ENCODE results near the gene IRF9. TPM values are rescaled to one million over a fixed set of nuclear protein-coding genes. Genes with fewer than 3 reads are reported as not detected.

Gene IRF9
- total RNA-seq, 1 experiment from 2014 or later: 27.6 TPM

DNA sequence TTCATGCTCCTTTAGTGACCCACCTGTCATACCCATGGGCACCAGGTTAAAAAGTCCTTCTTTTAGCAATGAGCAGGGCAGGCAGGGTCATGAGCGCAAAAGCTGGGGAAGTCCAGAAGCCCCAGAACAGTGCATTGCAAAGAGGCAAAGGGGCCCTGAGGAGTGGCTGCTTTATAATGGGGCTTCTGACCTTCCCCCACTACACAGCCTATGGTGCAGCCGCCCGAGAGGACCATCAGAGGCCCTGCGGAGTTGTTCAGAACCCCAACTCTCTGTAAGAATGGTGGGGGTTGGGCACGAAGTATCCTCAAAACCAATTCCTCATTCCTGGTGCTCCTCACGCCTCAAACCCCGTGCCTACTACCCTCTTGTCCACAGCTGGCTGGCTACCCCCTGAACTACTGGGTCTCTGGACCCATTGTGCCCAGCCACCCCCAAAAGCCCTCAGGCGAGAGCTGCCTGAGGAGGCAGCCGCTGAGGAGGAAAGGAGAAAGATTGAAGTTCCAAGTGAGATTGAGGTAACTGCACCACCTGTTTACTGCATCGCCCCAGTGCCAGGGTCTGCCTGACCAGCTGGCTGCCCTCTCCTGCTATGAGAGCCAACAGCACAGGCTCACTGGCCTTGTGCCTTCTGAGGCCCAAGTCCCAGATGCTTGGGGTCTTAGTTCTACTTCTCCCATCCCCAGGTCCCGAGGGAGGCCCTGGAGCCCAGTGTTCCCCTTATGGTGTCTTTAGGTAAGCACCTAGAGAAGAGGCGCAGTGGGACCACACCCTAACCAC, 17.5 kb downstream of the IRF9 start:
- H2BK20ac ChIP-seq (ENCODE audit: low read depth, low read length, poor library complexity, severe bottlenecking): no peak overlapping the region
- H3K79me1 ChIP-seq (ENCODE audit: insufficient read depth, low read depth, low read length, poor library complexity, severe bottlenecking): no peaks in the 10 kb centered on the region
- no peak overlapping the region for H2AK5ac ChIP-seq (ENCODE audit: insufficient read length, low read length)
- H3K4me1 ChIP-seq (ENCODE audit: insufficient read depth, low read length): no peaks in the 10 kb centered on the region
- no peak overlapping the region for H3K23ac ChIP-seq (ENCODE audit: insufficient read length, low read depth, low read length)
- DNase-seq: no peak
- no peak overlapping the region for H3K18ac ChIP-seq (ENCODE audit: insufficient read length, low read depth, low read length)
- no peak overlapping the region for H3T11ph ChIP-seq (ENCODE audit: low read length)
- WGBS (ENCODE audit: extremely low coverage, insufficient read length, low lambda C conversion rate): no CpG with 5 or more reads among the region's 12 CpGs
- H3K79me2 ChIP-seq (ENCODE audit: insufficient read depth, low read length): no peaks in the 10 kb centered on the region
- H3K9me3 Mint-ChIP-seq: no peaks in the 10 kb centered on the region
- no peak overlapping the region for H3K4me2 ChIP-seq (ENCODE audit: insufficient read depth, insufficient read length, low read length)
- H2BK120ac ChIP-seq (ENCODE audit: low read depth, low read length, poor library complexity, severe bottlenecking): no peak overlapping the region
- H3K14ac ChIP-seq (ENCODE audit: insufficient read depth, low read length): no peak overlapping the region
- H4K8ac ChIP-seq (replicated peaks; ENCODE audit: insufficient read length, low read depth, low read length): no peak overlapping the region
- H3K27me3 Mint-ChIP-seq (ENCODE audit: low read depth): no peaks in the 10 kb centered on the region; the same call in 1 of the 2 replicates
- no peaks in the 10 kb centered on the region for H3K4me1 Mint-ChIP-seq
- H3K9ac ChIP-seq (ENCODE audit: extremely low read depth, insufficient read length, low read length): no peak overlapping the region
- H4K5ac ChIP-seq (ENCODE audit: insufficient read length, low read depth, low read length): no peak overlapping the region
- no peak overlapping the region for H2BK5ac ChIP-seq (ENCODE audit: insufficient read length, low read length)
- no peak overlapping the region for H3K56ac ChIP-seq (ENCODE audit: insufficient read length, low read depth, low read length)
- H3K4ac ChIP-seq (ENCODE audit: low read depth, low read length): no peak overlapping the region
- H3K36me3 Mint-ChIP-seq (ENCODE audit: insufficient read depth in 1 of 3, low read depth in 3 of 3): peaks cover 33 to 74% (median 59%) of the 10 kb centered on the region in 3 experiments
- no peak overlapping the region for H3K27ac Mint-ChIP-seq
- no peak for TF ChIP-seq CTCF (conservative IDR thresholded peaks at IDR 0.05)
- H4K91ac ChIP-seq (ENCODE audit: insufficient read length, low read depth, low read length): no peak overlapping the region
- H2AFZ ChIP-seq (ENCODE audit: low read length): no peak overlapping the region
- H3K27ac ChIP-seq (ENCODE audit: insufficient read length, low read depth, low read length): no peak overlapping the region
- no peak overlapping the region for H2BK15ac ChIP-seq (ENCODE audit: low read depth, low read length)
- no peaks in the 10 kb centered on the region for H3K27me3 ChIP-seq (ENCODE audit: insufficient read depth, low read length)
- no peaks in the 10 kb centered on the region for H3K23me2 ChIP-seq (ENCODE audit: insufficient read length, low read depth, low read length, poor library complexity, severe bottlenecking)
- H2BK12ac ChIP-seq (ENCODE audit: insufficient read length, low read depth, low read length): no peak overlapping the region
- no peak overlapping the region for H3K4me3 Mint-ChIP-seq
- no peaks in the 10 kb centered on the region for H4K20me1 ChIP-seq (ENCODE audit: control insufficient read depth, insufficient read depth, insufficient read length)
- H3K9me3 ChIP-seq (ENCODE audit: control insufficient read depth, low read depth, low read length): no peaks in the 10 kb centered on the region

All from H9 (cell line).